RPMI8226 (cell line): ENCODE data around the gene SPHK2.
"Not testable (repeated sequence)": the region's sequence is repeated elsewhere in the genome, so short reads cannot be mapped to it uniquely, and the experiment has no call there.

Experiments used
- DNase-seq: peaks from one replicate; pipeline ENCODE4 v3.0.0-alpha.2; 2015

SPHK2 gene

DNA sequence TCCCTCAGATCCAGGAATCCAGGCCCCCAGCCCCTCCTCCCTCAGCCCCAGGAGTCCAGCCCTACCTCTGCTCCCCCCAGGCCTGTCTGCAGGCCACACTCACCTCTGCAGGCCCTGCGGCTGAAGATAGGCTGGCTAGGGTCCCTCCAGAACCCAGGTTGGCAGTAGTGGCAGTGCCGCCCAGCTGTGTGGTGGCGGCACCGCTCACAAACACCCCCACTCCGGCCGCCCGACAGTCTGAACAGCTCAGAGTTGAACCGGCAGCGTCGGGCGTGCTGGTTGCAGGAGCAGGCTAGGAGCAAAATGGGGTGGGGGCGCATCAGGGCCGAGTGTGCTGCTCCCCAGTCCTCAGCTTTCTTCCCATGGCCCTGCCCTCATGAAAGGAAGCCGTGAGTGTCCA is 45.2 kb downstream of the SPHK2 start:
- DNase-seq = no peak

DNA sequence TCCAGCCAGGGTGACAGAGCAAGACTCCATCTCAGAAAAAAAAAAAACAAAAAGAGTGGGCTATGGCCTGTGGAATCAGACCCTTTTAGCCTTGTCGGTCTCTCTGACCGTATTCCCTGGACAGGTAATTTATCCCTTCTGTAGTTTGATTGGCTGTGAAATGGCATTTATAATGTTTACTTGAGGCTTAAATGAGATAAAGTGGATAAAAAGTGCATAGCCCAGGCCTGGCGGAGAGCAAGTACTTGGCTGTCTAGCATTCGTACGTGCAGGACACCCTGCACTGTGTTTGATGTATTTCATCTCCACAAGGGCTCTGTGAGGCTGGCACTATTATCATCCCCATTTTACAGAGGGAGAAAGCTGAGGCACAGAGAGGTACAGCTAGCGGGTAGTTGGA is 46.5 kb downstream of the SPHK2 start:
- DNase-seq = no peak

DNA sequence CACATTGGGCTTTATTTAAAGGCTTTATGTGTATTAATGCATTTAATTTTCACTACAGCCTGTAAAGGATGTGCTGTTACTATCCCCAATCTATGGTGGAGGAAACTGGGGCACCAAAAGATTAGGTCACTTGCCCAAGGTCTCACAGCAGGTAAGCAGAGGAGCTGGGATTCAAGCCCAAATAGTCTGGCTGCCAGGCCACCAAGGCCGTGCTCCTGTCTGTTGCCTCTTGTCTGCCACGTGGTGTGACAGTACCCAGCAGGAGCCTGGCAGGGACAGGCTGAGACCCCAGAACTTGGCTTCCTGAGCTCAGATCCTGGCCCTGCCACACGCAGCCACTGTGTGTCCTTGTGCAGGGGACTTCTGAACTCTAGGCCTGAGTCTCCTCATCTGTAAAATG is 49.0 kb downstream of the SPHK2 start:
- DNase-seq = no peak

DNA sequence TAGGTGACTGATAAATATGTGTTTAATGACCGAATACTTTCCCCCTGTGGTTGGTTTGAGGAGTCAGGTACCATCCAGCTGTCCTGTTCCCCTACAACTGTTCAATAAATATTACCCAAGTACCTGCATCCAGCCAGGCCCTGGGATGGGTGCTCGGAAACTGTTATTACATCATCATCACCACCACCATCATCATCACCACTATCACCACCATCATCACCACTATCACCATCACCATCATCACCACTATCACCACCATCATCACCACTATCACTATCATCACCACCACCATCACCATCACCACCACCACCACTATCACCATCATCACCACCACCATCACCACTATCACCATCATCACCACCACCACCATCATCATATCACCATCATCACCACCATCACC is 49.5 kb downstream of the SPHK2 start:
- DNase-seq = no peak

DNA sequence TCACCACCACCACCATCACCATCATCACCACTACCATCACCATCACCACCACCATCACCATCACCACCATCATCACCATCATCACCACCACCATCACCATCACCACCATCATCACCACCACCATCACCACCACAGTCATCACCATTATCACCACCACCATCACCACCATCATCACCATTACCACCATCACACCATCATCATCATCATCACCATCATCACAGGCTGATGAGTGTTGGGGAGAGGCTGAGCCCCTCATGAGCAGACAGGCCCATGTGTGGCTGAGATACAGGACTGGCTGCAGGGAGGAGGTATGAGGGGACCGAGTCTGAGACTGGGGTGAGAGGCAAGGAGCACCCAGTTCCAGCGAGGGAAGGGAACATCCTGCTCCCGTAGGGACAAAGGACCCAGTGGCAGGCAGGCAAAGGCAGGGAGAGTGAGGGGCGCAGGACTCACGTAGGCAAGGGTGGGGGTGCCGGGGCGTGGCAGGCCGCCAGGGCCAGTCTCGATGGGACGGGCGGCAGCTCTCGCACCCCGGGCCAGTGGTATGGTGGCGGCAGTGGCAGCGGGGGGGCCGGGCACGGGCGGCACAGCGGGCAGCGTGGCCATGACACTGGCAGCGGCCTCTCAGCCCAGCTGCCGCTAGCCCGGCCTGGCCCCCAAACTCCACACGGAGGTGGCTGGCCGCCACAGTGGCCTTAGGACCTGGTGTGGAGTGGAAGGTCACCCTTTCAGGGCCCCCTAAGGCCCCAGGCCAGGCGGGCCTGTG is 50.8 kb downstream of the SPHK2 start:
- DNase-seq = no peak

DNA sequence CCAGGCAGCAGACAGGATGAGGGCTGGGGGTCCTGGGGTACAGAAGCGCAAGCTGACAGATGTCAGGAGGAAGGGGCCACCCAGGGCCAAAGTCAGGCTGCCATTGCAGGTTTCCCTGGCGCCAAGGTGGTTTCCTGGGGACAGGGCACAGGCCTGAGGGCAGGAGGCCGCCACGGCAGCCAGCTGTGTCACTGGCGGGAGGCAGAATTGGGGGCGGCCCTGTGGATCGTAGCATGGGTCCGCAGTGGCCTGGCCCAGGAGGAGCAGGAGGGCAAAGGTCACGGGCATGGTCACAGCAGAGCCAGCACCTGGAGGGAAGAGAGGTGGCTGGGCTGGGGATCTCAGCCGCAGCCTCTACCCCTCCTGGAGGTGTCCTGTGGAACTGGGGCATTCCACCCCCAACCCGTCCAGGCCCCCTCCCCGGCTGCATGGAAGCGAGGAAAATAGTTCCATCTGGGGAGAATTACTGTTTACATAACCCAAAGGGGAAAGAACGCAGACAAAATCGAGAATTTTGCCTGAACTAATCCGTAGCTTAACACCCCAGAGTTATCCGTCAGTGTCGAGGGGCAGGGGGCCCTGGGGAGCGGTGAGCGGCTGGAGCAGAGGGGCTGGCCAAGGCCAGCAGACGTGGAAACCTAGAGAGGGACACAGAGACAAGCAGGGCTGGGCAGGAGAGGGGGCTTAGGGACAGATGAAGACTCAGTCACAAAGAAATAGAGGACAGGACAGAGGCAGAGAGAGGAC is 51.6 kb downstream of the SPHK2 start:
- DNase-seq = no peak

DNA sequence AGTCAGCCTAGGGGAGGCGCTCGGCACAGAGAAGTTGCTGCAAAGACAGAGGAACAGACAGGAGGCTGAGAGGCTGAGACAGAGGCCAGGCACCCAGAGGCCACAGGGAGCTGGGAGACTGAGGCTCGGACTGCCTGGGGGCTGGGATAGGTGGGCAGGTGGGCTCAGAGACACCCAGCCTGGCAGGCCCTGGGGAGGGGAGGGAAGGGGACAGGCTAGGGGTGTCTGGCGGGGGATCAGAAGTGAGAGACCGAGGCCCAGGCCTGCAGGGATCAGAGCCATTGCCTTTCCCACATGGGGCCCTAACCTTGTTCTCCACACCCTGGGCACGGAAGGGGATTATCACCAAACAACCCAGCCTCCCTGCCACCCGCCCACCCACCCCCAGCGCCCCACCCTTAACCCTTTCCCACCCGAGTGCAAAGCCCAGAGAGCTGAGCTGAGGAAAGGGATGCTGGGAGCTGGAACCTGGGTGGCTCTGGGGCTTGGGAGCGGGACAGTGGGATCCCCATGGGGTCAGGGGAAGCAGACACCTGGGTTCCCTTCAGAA is 52.2 kb downstream of the SPHK2 start:
- no peak for DNase-seq

DNA sequence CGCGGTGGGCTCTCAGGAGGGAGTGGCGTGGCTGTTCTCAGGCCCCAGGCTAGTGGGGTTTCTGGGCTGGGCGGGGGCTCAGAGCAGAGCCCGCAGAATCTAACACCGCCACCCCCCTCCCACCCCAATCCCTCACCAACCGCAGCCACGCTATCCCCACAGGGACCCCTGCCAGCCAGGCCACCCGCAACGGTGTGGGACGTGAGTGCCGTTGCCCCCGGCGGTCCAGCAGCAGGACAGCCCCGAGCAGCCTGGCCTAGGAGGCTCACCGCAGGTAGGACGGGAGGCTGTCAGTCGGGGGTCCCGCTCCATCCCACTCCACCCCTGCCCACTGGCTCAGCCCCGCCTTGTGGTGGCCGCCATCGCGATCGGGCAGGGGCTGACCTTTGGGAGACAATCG is 53.7 kb downstream of the SPHK2 start, which contains the start of gene NTN5:
NTN5 (minus strand) TSS at position 24 of the 400 bp plus-strand sequence. CDS start 2,031 bp downstream, outside the sequence.
- DNase-seq = no peak

DNA sequence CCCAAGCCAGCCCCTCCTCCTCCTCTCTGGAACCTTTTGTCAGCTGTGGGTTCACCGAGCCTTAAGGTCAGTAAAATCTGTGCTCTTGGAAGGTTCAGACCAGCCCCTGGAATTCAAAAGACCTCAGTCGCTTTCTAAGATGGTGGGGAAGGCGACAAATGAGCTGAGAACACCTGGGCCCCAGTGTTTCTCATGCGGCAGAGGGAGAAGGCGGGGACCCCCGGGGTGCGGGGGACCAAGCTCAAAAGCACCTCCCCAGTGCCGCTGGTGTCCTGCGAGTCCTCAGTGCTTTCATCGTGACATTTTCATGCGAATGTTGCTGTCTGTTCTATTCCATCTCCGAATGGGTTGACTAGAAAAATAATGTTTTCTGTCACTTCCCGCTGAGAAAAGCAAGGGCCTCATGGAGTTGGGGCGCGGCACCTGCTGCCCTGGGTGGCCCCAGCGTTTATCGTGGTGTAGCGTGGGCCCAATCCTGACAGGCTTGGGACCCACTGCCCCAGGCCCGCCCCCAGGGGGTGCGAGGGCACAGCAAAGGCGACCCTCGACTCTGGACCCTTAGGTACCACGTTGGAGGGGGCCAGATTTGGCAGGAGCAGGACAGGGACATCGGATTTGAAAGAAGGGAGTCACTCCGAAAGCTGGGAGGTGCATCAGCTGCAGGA is 54.3 kb downstream of the SPHK2 start:
- no peak for DNase-seq

DNA sequence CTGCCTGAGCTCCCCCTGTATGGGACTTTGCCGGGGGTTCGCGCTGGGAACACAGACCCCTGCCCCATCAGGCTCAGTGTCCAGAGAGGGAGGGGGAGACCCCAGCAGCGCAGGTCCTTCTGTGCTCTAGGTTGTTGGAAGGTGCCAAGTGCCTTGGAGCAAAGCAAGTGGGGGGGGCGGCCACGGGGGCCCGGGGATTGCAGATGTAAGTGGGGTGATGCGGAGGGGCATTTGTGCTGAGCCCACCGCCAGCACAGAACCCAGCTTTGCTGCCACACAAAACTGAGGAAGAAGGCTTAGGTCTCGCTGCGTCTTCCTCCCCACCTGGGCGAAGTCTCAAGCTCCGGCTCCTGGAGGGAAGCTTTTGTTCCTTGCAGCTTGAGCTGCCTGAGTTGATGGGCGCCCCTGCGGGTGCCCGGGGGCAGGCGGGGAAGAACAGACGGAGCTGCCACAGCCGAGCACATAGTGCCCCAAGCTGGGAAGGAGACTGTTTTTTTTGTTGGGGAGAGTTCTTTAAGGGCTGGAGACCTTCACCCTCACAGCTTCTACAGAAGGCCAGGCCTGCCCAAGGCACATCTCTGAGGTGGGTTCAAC is 55.0 kb downstream of the SPHK2 start:
- no peak for DNase-seq

DNA sequence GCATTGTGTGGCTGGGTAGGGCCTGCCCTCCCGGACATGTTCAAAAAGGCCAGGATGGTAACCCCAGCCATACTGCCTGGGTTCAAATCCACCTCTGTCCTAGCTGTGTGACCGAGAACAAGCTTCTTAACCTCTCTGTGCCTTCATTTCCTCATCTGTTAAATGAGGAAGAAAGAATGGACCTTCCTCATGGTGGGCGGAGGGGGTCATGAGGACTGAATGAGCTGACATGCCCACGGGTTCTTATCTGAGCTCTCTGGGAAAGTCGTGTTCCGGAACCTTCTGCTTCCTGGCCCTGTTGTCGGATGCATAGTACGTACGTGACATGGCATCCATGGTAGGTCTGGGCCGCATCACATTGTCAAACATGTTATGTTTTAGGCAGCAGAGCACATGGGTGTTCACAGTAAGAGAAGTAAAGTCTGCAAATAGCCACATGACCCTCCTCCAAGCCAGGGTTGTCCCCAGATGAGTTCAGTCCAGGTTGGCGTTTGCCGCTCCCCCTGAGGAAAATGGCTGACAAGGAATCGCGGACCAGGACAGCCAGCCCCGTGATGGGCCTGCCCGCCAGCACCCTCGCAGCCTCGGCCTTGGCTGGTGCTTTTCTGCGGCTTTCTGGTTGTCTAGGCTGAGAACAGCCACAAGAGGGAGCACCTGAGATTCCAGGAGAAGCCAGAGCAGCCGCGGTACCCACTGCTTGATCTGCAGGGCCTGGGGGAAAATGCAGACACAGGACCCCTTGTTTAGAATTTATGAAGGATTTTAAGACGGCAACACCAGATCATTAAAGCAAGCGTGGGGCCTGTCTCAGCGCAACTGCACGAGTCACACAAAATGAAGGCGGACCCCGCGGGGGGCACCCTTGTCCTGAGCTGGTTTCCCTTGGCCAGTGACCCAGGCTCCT is 55.9 kb downstream of the SPHK2 start:
- DNase-seq = peak; percentile 76

DNA sequence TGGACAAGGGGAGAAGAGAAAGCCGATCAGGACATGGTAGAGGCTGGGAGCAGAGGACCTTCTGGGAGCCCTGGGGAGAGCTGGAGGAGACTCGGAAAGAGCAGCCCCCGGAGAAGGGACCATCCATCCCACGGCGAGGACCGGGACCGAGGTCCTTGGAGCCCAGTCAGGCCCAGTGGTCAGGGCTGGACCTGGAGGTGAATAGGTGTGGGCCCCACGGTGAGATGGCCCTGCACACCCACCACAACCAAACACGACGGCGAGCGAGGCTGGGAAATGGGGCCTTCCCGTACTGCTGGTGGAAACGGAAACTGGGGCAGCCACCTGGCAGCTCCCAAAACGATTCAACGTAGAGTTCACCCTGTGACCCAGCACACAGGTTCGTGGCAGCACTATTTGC is 57.2 kb downstream of the SPHK2 start:
- DNase-seq = no peak

DNA sequence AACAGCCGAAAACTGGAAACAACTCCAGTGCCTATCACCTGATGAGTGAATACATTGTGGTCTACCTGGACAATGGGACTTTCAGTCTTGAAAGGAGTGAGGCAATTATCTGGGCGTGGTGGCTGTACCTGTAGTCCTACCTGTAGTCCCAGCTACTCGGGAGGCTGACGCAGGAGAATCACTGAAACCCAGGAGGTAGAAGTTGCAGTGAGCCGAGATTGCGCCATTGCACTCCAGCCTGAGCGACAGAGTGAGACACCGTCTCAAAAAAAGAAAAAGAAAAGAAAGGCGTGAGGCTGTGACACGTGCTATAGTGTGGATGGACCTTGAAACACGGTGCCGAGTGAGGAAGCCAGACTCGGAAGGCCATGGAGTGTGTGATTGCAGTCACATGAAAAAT is 57.6 kb downstream of the SPHK2 start:
- no peak for DNase-seq

DNA sequence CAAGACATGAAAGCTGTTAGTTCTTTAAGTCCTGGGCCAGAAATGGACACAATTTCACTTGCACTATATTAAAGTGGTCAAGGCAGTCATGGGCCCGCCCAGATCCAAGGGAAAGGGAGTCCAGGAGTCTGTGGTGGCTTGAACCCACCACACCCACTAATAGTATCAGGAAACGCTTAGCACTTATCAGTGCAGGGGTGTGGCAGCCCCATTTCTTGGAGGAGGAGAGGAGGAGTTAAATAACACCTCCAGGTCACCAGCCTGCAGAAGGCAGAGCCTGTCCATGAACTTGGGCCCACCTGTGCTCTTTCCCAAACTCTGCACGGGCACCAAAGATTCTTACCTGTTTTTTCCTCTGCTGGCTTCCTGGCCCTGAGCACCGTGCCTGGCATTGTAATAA is 58.9 kb downstream of the SPHK2 start:
- no peak for DNase-seq

DNA sequence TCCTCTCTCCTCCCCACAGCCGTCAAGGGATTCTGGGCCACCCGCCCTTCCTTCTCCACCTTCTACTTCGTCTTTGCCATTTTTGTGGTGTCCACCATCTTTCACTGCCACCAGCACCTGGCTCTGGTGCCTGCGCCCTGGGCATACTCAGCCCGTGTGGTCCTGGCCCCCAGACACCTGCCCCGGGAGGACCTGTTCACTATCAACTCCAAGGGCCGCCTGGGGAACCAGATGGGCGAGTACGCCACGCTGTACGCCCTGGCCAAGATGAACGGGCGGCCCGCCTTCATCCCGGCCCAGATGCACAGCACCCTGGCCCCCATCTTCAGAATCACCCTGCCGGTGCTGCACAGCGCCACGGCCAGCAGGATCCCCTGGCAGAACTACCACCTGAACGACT is 60.7 kb downstream of the SPHK2 start:
- not testable (repeated sequence) for DNase-seq
